ENCODE results near the gene NMT2.

DNA sequence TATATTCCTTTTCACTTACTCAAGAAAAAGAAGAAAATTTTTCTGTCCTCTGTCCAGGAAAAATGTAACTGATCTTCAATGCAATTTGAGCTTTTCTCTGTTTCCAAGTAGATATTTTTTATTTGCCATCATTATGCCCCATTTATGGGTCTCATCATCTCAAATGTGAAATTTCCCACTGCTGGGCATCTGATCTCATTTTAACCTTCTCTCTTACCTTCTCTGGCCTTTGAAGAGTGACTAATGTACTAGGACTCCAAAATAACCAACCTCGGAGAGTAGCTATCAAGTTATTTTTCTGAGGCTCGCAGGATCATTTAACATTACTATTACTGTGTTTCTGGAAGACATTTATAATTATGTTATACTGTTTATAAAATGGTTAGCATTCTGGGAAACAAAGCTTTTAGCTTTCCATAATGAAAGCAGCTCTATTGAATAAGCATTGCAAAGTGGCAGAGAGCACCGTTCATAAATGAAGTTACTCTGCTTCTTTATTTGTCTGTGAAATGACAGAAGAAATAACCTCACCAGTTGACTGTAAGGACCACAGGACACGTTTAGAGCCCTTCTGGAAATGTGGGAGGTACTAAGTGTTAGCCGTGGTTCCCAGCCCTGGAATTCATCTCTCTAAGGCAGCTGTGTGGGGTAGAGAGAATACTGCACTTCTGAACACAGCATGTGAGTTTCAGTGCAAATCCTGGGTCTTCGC lies 33.3 kb upstream of the NMT2 start:
- TF ChIP-seq, protein P1, sequence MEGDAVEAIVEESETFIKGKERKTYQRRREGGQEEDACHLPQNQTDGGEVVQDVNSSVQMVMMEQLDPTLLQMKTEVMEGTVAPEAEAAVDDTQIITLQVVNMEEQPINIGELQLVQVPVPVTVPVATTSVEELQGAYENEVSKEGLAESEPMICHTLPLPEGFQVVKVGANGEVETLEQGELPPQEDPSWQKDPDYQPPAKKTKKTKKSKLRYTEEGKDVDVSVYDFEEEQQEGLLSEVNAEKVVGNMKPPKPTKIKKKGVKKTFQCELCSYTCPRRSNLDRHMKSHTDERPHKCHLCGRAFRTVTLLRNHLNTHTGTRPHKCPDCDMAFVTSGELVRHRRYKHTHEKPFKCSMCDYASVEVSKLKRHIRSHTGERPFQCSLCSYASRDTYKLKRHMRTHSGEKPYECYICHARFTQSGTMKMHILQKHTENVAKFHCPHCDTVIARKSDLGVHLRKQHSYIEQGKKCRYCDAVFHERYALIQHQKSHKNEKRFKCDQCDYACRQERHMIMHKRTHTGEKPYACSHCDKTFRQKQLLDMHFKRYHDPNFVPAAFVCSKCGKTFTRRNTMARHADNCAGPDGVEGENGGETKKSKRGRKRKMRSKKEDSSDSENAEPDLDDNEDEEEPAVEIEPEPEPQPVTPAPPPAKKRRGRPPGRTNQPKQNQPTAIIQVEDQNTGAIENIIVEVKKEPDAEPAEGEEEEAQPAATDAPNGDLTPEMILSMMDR (IDR thresholded peaks at IDR 0.05): no peak
- TF ChIP-seq POLR2A (IDR thresholded peaks at IDR 0.05): no peak

All from right lobe of liver (tissue), 4 donors.